G401 (cell line): ENCODE data around the gene FGF4. TPM values are rescaled to one million over a fixed set of nuclear protein-coding genes. Genes with fewer than 3 reads are reported as not detected.
"Not testable (repeated sequence)": the region's sequence is repeated elsewhere in the genome, so short reads cannot be mapped to it uniquely, and the experiment has no call there.

Source experiments
- DNase-seq: peaks from one replicate; pipeline ENCODE4 v3.0.0-alpha.2; 2015; ENCODE audit warnings: low spot score
- in situ Hi-C: cut with HindIII; loops from 2 replicates; pipeline ENCODE4 v1.10.0; 2016; ENCODE audit warnings: low sequenced_read_pairs, mixed read lengths
- total RNA-seq: library from RNA; depleted of rRNA; stranded (reverse); fragments of >200 nt; shearing (Covaris generic); gene quantifications from 2 replicates; pipeline ENCODE4 v1.2.3, GENCODE V29; 2014

FGF4 gene
- total RNA-seq, 1 experiment from 2014 or later = not detected

GRCh38 chr11:69787457-69787856 lies 12.3 kb upstream of the FGF4 start:
- in situ Hi-C loops = no loop called here
- no peak for DNase-seq

- in situ Hi-C loops = no loop called here
- no peak for DNase-seq
Measured at GRCh38 chr11:69781241-69781640, 6.1 kb upstream of the FGF4 start.

- DNase-seq = no peak
- in situ Hi-C loops = no loop called here
Measured at GRCh38 chr11:69778373-69778772, 3.2 kb upstream of the FGF4 start.

- in situ Hi-C loops = no loop called here
- DNase-seq = no peak
Measured at GRCh38 chr11:69774354-69775162, 583 bp downstream of the FGF4 start.

GRCh38 chr11:69773626-69774353 lies 1.4 kb downstream of the FGF4 start:
- DNase-seq = no peak
- in situ Hi-C loops = no loop called here

- in situ Hi-C loops = no loop called here
- no peak for DNase-seq
Measured at GRCh38 chr11:69771466-69771865, 3.7 kb downstream of the FGF4 start.

GRCh38 chr11:69770540-69770939 lies 4.6 kb downstream of the FGF4 start:
- DNase-seq = no peak
- in situ Hi-C loops = no loop called here

GRCh38 chr11:69765498-69765995 lies 9.6 kb downstream of the FGF4 start:
- in situ Hi-C loops = no loop called here

GRCh38 chr11:69764918-69765317 lies 10.2 kb downstream of the FGF4 start:
- in situ Hi-C loops, DNase-seq: not testable (repeated sequence)

More at GRCh38 chr11:69765498-69765995, 9.6 kb downstream of the FGF4 start:
- no peak for DNase-seq

- in situ Hi-C loops = no loop called here
- DNase-seq = no peak
Measured at GRCh38 chr11:69760319-69760718, 14.8 kb downstream of the FGF4 start.

GRCh38 chr11:69752890-69753289 lies 22.3 kb downstream of the FGF4 start:
- in situ Hi-C loops = no loop called here

GRCh38 chr11:69750875-69751597 lies 24.1 kb downstream of the FGF4 start:
- in situ Hi-C loops = no loop called here
- no peak for DNase-seq

More at GRCh38 chr11:69752890-69753289, 22.3 kb downstream of the FGF4 start:
- DNase-seq = no peak

- in situ Hi-C loops = no loop called here
- no peak for DNase-seq
Measured at GRCh38 chr11:69750108-69750850, 24.9 kb downstream of the FGF4 start.

- no peak for DNase-seq
- in situ Hi-C loops = no loop called here
Measured at GRCh38 chr11:69748637-69749036, 26.5 kb downstream of the FGF4 start.

GRCh38 chr11:69746752-69747742 lies 28.1 kb downstream of the FGF4 start:
- in situ Hi-C loops = no loop called here
- no peak for DNase-seq

- DNase-seq = no peak
- in situ Hi-C loops = no loop called here
Measured at GRCh38 chr11:69746140-69746539, 29.0 kb downstream of the FGF4 start.

GRCh38 chr11:69745201-69745600 lies 29.9 kb downstream of the FGF4 start:
- in situ Hi-C loops = no loop called here
- DNase-seq = no peak

GRCh38 chr11:69744435-69744834 lies 30.7 kb downstream of the FGF4 start:
- DNase-seq = no peak
- in situ Hi-C loops = no loop called here
